Astrocyte (in vitro differentiated cells and primary cell): ENCODE measurements around the gene PCSK5. TPM values are rescaled to one million over a fixed set of nuclear protein-coding genes. Genes with fewer than 3 reads are reported as not detected.

Experiments
- DNase-seq: peaks from one replicate; pipeline ENCODE4 v3.0.0-alpha.2; 2010; ENCODE audit warnings: low read depth
- FAIRE-seq: peaks from 2 replicates; lab custom pipeline; 2011; peaks lifted over from hg19 to GRCh38; lab: Jason Lieb, UNC
- H2AFZ ChIP-seq: 2 replicates; pipeline ENCODE4 v1.6.0; 2012; ENCODE audit warnings: low read depth, low read length, inconsistent platforms
- H3K27ac ChIP-seq: 2 replicates; pipeline ENCODE4 v1.5.1; 2011; ENCODE audit warnings: low read depth, low read length, inconsistent platforms
- H3K27me3 ChIP-seq: 2 replicates; pipeline ENCODE4 v1.6.0; 2011; ENCODE audit warnings: low read length, inconsistent platforms; ENCODE audit not compliant: insufficient read depth
- H3K36me3 ChIP-seq: 2 replicates; pipeline ENCODE4 v1.5.1; 2011; ENCODE audit warnings: low read length, inconsistent platforms; ENCODE audit not compliant: insufficient read depth
- H3K4me1 ChIP-seq: 2 replicates; pipeline ENCODE4 v1.5.1; 2011; ENCODE audit warnings: low read length, inconsistent platforms; ENCODE audit not compliant: insufficient read depth
- H3K4me2 ChIP-seq: 2 replicates; pipeline ENCODE4 v1.6.0; 2012; ENCODE audit warnings: low read length, inconsistent platforms
- H3K4me3 ChIP-seq: 2 replicates; pipeline ENCODE4 v1.5.1; 2011; ENCODE audit warnings: low read depth, mild to moderate bottlenecking, low read length, inconsistent platforms; ENCODE audit not compliant: insufficient read depth
- H3K79me2 ChIP-seq: 2 replicates; pipeline ENCODE4 v1.6.0; 2012; ENCODE audit warnings: mild to moderate bottlenecking, low read length, inconsistent platforms; ENCODE audit not compliant: insufficient read depth
- H3K9ac ChIP-seq: 2 replicates; pipeline ENCODE4 v1.6.0; 2012; ENCODE audit warnings: mild to moderate bottlenecking, low read length, inconsistent platforms
- H3K9me3 ChIP-seq: 2 replicates; pipeline ENCODE4 v1.5.1; 2012; ENCODE audit warnings: low read depth, mild to moderate bottlenecking, low read length, inconsistent platforms; ENCODE audit not compliant: insufficient read depth
- H4K20me1 ChIP-seq: 2 replicates; pipeline ENCODE4 v1.6.0; 2012; ENCODE audit warnings: low read length, inconsistent platforms; ENCODE audit not compliant: insufficient read depth
- H3K27ac Mint-ChIP-seq: one replicate; pipeline ENCODE4 v1.8.0; 2021; ENCODE audit warnings: mild to moderate bottlenecking, mixed read lengths; ENCODE audit not compliant: unreplicated experiment
- H3K27me3 Mint-ChIP-seq: one replicate; pipeline ENCODE4 v1.8.0; 2021; ENCODE audit warnings: low read depth, mixed read lengths; ENCODE audit not compliant: unreplicated experiment
- H3K36me3 Mint-ChIP-seq: one replicate; pipeline ENCODE4 v1.8.0; 2021; ENCODE audit warnings: low read depth, mixed read lengths; ENCODE audit not compliant: unreplicated experiment
- H3K4me1 Mint-ChIP-seq: one replicate; pipeline ENCODE4 v1.8.0; 2021; ENCODE audit warnings: low read depth, mixed read lengths; ENCODE audit not compliant: unreplicated experiment
- H3K4me3 Mint-ChIP-seq: one replicate; pipeline ENCODE4 v1.8.0; 2021; ENCODE audit warnings: mild to moderate bottlenecking, moderate library complexity, mixed read lengths; ENCODE audit not compliant: unreplicated experiment
- H3K9me3 Mint-ChIP-seq: one replicate; pipeline ENCODE4 v1.8.0; 2021; ENCODE audit warnings: mild to moderate bottlenecking, mixed read lengths; ENCODE audit not compliant: unreplicated experiment
- EZH2 ChIP-seq: IDR thresholded peaks from 2 replicates; pipeline ENCODE4 v1.6.1; 2012; ENCODE audit warnings: mild to moderate bottlenecking, low read length, inconsistent platforms; ENCODE audit not compliant: insufficient read depth
- total RNA-seq: library from RNA; stranded (reverse); gene quantifications from 2 replicates; pipeline ENCODE4 v1.2.1, GENCODE V29; 2021
- TF ChIP-seq, protein P1 (sequence below): IDR thresholded peaks from 2 replicates; pipeline ENCODE4 v1.5.1; 2011; ENCODE audit warnings: low read depth, mild to moderate bottlenecking, inconsistent platforms, low read length, moderate library complexity; ENCODE audit not compliant: insufficient read depth

PCSK5 gene
- total RNA-seq, 1 donor from 2014 or later: 13.1 TPM

DNA sequence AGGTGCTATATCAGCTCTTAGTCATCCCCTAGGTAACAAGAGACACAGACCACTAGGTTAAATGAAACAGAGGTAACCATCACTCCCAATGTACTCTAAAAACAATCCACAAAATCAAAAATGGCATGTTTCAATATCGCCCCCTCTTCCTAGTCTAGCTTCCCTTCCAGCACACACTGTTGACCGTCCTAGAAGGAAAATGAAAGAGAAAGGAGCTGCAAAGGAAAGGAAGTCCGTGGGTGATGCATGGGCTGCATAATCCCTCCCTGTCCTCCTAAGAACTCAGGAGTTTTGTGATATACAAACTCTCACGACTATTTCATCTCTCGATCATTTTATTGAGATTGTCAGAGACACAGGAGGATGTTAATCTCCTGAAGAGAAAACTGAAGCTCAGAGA lies 402.2 kb downstream of the PCSK5 start:
- Mint-ChIP-seq H3K9me3 (no peaks in the 10 kb centered on the region), H3K4me1 (peaks cover 6% of the 10 kb centered on the region), H3K4me3 (no peak overlapping the region), H3K36me3 (no peaks in the 10 kb centered on the region), H3K27ac (no peak overlapping the region), H3K27me3 (peaks cover 6% of the 10 kb centered on the region)
- Histone ChIP-seq H3K4me2 (no peak overlapping the region), H3K27me3 (no peaks in the 10 kb centered on the region), H2AFZ (no peak overlapping the region), H3K4me3 (no peak overlapping the region), H3K9ac (no peak overlapping the region), H3K27ac (no peak overlapping the region), H3K36me3 (no peaks in the 10 kb centered on the region), H3K9me3 (no peaks in the 10 kb centered on the region), H4K20me1 (no peaks in the 10 kb centered on the region), H3K79me2 (no peaks in the 10 kb centered on the region), H3K4me1 (peaks cover 5% of the 10 kb centered on the region)
- FAIRE-seq (no peak), DNase-seq (no peak)
- TF ChIP-seq, protein P1, sequence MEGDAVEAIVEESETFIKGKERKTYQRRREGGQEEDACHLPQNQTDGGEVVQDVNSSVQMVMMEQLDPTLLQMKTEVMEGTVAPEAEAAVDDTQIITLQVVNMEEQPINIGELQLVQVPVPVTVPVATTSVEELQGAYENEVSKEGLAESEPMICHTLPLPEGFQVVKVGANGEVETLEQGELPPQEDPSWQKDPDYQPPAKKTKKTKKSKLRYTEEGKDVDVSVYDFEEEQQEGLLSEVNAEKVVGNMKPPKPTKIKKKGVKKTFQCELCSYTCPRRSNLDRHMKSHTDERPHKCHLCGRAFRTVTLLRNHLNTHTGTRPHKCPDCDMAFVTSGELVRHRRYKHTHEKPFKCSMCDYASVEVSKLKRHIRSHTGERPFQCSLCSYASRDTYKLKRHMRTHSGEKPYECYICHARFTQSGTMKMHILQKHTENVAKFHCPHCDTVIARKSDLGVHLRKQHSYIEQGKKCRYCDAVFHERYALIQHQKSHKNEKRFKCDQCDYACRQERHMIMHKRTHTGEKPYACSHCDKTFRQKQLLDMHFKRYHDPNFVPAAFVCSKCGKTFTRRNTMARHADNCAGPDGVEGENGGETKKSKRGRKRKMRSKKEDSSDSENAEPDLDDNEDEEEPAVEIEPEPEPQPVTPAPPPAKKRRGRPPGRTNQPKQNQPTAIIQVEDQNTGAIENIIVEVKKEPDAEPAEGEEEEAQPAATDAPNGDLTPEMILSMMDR: no peak
- TF ChIP-seq EZH2: no peak

- FAIRE-seq: no peak
- H3K27me3 ChIP-seq: no peaks in the 10 kb centered on the region
- H3K4me1 ChIP-seq: peaks cover 6% of the 10 kb centered on the region
- H2AFZ ChIP-seq: no peak overlapping the region
- no peak overlapping the region for H3K4me2 ChIP-seq
- no peak for DNase-seq
- peaks cover 8% of the 10 kb centered on the region for H3K4me1 Mint-ChIP-seq
- H3K27ac ChIP-seq: no peak overlapping the region
- H4K20me1 ChIP-seq: no peaks in the 10 kb centered on the region
- H3K9ac ChIP-seq: no peak overlapping the region
- no peaks in the 10 kb centered on the region for H3K79me2 ChIP-seq
- no peak overlapping the region for H3K4me3 Mint-ChIP-seq
- H3K4me3 ChIP-seq: no peak overlapping the region
- TF ChIP-seq, protein P1: no peak
- no peak for TF ChIP-seq EZH2
- no peaks in the 10 kb centered on the region for H3K36me3 Mint-ChIP-seq
- no peaks in the 10 kb centered on the region for H3K36me3 ChIP-seq
- H3K9me3 Mint-ChIP-seq: no peaks in the 10 kb centered on the region
- no peaks in the 10 kb centered on the region for H3K9me3 ChIP-seq
- H3K27ac Mint-ChIP-seq: no peak overlapping the region
- H3K27me3 Mint-ChIP-seq: peaks cover 9% of the 10 kb centered on the region
Measured at GRCh38 chr9:76294301-76294700, 403.8 kb downstream of the PCSK5 start.

DNA sequence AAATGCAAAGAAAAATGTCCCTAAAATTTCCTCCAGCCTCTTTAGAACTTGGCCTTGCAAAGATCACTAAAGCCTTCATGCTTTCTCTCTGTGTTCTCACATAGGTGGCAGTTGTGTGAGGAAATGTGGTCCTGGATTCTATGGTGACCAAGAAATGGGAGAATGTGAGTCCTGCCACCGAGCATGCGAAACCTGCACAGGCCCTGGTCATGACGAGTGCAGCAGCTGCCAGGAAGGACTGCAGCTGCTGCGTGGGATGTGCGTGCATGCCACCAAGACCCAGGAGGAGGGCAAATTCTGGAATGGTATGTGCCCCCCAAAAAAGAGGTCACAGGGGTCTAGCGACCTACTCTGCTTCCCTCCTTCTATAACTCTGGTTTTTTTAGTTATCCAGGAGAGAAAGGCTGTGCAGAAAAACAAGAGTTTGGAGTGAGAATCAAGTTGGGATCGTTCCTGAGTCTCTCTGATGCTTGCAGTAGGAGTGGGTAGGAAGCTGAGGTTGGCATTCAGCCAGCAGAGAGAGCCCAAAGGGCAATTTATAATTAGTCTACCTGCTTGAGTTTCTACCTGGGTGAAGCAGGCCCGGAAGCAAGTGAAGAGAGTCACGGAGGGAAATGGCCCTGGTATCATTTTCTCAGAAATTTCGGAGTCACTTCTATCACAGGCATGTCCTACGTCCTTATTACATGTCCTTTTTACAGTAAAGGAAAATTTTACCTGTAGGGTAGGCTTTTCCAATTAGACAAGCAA lies 406.3 kb downstream of the PCSK5 start:
- no peaks in the 10 kb centered on the region for H3K9me3 Mint-ChIP-seq
- H3K9ac ChIP-seq: no peak overlapping the region
- no peak overlapping the region for H3K4me2 ChIP-seq
- no peak overlapping the region for H3K27ac Mint-ChIP-seq
- no peaks in the 10 kb centered on the region for H3K9me3 ChIP-seq
- H3K4me1 Mint-ChIP-seq: peaks cover 8% of the 10 kb centered on the region
- no peak for DNase-seq
- H3K27me3 ChIP-seq: no peaks in the 10 kb centered on the region
- no peaks in the 10 kb centered on the region for H4K20me1 ChIP-seq
- H3K36me3 ChIP-seq: no peaks in the 10 kb centered on the region
- peaks cover 6% of the 10 kb centered on the region for H3K4me1 ChIP-seq
- TF ChIP-seq EZH2: no peak
- TF ChIP-seq, protein P1: no peak
- FAIRE-seq: no peak
- no peaks in the 10 kb centered on the region for H3K36me3 Mint-ChIP-seq
- H3K4me3 ChIP-seq: no peak overlapping the region
- H3K27me3 Mint-ChIP-seq: peaks cover 9% of the 10 kb centered on the region
- H3K4me3 Mint-ChIP-seq: no peak overlapping the region
- no peak overlapping the region for H2AFZ ChIP-seq
- no peak overlapping the region for H3K27ac ChIP-seq
- no peaks in the 10 kb centered on the region for H3K79me2 ChIP-seq
